Bronchial smooth muscle cell (primary cell): ENCODE measurements around the gene MFN1. TPM values are rescaled to one million over a fixed set of nuclear protein-coding genes. Genes with fewer than 3 reads are reported as not detected.

Experiments used
- total RNA-seq: library from RNA; depleted of rRNA; stranded (reverse); fragments of >200 nt; gene quantifications from 2 replicates; pipeline ENCODE4 v1.2.1, GENCODE V29; 2014

MFN1 gene
- 40.7 and 48.8 TPM in 2 replicates for total RNA-seq

DNA sequence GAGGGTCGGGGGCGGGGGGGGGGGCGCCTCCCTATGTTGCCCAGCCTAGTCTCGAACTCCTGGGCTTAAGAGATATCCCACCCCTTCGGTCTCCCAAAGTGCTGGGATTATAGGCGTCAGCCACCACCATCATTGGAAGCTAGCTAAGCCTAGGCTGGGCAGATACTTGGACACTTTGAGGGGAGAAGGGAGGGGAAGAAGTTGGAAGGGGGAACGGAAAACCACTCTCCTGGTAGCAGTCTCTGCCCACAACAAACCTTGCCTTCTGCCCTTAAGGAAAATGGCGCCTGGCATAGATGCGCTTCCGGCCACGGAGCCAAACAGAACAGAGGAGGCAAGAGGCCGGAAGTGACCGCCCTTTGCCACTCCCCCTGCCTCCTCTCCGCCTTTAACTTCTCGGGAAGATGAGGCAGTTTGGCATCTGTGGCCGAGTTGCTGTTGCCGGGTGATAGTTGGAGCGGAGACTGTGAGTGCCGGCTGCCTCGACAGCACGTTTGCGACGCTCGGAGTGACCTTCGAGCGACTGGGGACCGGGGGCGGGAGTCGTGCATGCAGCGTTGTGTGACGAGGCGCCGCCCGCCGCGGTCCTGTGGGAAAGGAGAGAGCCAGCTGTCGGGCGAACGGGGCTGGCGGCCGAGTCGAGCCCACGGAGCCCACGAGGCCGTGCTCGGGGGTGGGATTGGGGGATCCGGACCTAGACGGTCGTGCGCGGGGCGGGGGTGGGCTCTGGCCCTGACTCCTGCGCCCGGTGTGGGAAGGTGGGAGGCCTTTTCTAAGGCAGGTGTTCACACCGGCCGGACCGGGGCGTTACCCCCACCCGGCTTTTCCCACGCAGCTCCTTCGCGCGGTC is at the start of gene MFN1:
Gene MFN1, plus strand, starts transcription at position 365 of the 850 bp plus-strand sequence. CDS start 1,143 bp downstream, outside the sequence.

DNA sequence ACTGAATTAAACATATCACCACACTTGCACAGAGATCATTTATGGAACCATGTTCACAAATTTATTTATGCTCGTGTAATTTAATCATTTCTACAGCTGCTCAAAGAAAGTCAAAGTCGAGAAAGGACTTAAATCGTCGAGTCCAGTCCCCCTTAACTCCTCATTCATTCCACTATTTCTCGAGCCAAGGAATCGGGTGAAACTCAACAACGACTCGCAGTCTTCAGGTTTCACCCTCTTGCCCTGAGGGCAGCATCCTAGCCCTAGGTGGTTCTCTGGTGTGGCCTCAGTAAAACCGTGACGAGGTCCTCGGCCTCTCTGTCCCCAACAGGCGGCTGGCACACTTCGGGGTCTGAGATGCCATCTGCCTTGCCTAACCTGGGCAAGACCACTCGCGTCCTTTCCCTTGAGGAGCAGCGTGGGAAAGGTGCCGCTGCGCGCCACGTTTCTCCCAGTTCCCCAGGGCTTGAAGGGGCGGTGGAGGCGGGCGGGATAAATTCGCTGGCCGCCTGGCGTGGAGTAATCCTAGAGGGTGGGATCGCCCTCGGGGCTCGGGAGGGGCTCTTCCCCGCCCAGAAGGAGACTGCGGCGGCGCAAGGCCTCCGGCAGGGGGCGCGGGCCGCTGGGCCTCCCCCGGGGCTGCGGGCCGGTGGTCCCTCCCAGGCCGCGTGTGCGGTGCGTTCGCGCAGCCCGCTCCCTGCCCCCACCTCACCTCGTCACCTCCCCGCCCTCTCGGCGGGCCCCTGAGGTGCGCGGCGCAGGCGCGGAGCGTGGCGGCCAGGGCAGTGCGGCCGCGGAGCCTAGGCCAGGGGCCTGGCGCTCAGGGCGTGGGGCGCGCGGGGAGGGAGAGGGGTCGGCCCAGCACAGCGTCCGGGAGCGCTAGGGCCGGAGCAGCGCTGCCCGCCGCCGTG is 25.0 kb upstream of the MFN1 start, which contains the start of gene ZNF639:
Gene ZNF639, plus strand, starts transcription at position 746 of the 911 bp plus-strand sequence. CDS start 5,263 bp downstream, outside the sequence.

Other genes with a start within 250 kb of the MFN1 start
- gene PIK3CA, start 199.4 kb upstream of the MFN1 start, total RNA-seq = 21.4 and 21.8 TPM in 2 replicates
- 0.94 and 1.3 TPM in 2 replicates for gene KCNMB3, start 96.6 kb upstream of the MFN1 start, total RNA-seq
- gene ZNF639, start 24.7 kb upstream of the MFN1 start, total RNA-seq = 19.5 and 19.9 TPM in 2 replicates
- 42.7 and 46.7 TPM in 2 replicates for gene GNB4, start 103.8 kb downstream of the MFN1 start, total RNA-seq
- 33.6 and 46.4 TPM in 2 replicates for gene ACTL6A, start 215.2 kb downstream of the MFN1 start, total RNA-seq